HG03571 (cell line): ENCODE results near the gene MPIG6B.

Experiments
- ATAC-seq: cut with Tn5 transposase; IDR thresholded peaks from one replicate; pipeline ENCODE4 v1.9.1; 2021; ENCODE audit not compliant: unreplicated experiment

The MPIG6B gene

DNA sequence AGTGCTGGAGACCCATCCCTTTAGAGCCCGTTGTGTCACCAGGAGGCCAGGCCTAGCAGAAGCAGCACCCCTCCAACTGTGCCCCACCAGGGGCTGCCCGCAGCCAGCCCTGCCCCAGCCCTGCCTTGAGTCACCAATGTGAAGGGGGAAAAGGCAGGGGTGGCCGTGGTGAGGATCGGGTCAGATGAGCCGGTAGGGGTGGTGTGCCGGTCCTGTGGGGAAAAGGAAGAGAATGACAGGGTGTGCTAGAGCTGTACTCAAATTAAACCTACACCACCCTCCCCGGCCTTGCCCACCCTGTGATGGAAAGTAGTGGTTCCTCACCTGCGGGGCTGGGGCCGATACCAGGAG is 42.4 kb downstream of the MPIG6B start:
- no peak for ATAC-seq

GRCh38 chr6:31765910-31766794 is 43.0 kb downstream of the MPIG6B start:
- ATAC-seq, result no peak

DNA sequence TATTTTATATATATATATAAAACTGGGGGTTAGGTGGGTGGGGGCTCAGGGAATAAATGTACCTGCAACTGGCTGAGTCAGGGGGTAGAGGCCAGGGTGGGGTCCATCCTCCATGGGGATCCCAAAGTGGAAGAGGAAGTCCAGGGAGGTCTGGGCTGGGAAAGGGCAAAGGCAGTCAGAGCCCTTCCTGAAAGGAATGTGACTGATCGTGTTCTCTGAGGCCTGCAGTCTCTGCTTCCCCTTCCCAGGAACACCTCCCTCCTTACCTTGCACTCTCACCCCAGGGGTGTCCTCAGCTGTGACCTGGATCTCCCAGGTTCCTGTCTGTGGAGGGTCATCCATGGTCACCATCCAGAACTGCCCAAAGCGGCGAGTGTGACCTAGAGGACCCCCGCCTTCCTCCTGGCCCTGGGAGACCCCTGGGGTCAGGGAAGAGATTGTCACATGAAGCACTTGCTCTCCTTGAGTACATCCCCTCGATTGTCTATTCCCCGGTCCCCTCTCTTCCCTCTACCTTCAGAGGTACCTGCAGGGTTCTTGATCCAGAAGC is 44.0 kb downstream of the MPIG6B start:
- no peak for ATAC-seq

DNA sequence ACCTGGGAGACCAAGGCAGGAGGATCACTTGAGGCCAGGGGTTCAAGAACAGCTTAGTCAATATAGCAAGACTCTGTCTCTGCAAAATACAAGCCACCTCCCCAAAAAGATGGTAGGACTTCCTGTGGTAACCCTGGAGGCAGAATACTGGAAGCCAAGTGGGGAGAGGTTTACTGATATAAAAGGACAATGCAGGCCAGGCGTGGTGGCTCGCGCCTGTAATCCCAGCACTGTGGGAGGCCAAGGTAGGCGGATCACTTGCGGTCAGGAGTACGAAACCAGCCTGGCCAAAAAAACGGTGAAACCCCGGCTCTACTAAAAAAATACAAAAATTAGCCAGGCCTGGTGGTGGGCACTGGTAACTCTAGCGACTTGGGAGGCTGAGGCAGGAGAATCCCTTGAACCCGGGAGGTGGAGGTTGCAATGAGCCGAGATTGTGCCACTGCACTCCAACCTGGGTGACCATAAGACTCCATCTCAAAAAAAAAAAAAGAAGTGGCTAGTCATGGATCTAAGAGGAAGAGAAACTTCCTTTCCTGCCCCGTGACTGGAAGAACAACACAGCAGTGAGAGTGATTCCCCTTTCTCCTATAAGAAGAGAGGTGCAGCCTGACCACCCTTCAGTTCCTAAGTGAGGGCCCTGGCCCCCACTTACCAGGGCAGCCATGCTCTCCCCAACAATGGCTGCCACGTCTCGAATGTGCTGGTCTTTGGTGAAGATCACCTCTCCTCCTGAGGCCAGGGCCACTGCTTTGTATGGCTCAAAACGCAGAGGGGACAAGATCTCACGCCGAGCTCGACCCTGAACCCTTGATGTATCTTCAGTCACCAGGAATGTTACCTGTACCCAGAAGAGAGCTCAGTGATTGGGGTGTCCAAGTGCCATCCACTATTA is 45.4 kb downstream of the MPIG6B start:
- no peak for ATAC-seq

DNA sequence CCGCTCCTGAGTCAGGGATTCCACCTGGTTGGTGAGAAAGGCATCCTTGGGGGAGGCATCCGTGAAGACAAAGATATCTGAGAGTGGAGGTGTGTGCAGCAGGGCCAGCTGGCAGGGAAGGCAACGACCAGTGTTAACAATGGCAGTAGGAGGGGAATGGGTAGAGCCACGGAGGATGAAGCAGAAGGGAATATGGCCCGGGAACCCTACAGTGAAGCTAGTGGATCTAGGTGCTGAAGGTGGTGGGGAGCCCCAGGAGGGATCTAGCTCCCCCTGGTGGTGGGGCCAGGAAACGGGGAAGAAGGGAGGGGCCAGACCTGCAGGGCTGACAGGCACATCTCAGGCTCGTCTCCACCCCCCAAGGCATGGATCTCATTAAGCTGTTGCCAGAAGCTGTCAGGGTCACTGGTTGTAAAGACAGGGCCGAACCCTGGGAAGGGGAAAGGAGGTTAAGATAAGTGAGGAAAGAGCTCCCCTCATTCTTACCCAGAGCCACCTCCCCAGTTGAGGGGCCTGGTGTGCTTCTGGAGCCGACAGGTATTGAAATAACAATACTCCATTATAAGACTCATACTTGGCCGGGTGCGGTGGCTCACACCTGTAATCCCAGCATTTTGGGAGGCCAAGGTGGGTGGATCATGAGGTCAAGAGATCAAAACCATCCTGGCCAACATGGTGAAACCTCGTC is 46.7 kb downstream of the MPIG6B start:
- ATAC-seq, result no peak

- no peak for ATAC-seq
Observed at GRCh38 chr6:31770860-31771259, 47.7 kb downstream of the MPIG6B start.

DNA sequence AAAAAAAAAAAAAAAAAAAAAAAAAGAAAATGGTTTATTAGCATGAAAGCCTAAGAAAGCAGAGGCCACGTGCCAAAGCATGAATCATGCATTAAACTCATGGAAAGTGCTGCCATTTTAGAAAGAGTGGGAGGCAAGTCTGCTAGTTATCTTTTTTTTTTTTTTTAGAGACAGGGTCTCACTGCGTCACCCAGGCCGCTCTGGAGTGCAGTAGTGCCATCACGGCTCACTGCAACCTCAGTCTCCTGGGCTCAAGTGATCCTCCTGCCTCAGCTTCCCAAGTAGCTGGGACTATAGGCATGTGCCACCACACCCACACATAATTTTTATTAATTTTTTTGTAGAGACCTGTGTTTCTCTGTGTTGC is 48.8 kb downstream of the MPIG6B start:
- no peak for ATAC-seq

GRCh38 chr6:31775184-31775583 is 52.0 kb downstream of the MPIG6B start:
- ATAC-seq, result no peak

DNA sequence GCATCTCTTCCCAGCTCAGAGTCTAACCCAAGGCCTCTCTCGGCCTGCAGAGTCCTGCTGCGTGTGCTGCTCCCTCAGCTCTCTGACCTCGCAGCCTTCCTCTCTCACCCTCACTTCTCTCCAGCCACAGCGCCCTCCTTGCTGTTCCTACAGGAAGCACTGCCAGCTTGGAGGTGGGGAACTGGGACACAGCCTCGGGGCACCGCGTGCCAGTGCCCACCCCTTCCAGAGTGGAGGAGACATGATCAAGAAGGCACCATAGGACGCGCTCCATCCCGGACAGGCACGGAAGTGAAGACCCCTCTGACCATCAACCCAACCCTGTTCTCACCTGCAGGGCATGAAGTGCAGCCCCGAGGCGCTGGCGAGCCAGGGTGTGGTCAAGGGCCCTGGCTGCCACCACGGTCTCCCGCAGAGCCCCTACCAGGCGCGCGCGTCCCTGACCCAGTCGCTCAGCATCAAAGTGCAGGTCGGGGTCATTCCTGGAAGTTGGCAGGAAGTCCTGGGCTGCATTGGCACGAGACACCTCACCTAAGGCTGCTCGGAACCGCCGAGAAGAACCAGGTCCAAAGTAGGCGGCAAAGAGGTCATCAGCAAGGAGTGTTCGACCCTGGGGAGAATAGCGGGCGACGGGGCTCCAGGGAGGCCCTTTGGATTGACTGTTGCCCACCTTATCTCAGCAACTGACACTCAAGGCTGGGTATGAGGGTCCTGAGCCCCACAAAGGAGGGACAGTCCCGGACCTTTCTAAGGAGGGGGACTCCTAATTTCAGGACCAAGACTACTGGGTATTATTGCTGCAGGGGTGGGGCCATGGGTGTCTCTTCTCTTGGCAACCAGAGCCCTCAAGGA is 52.7 kb downstream of the MPIG6B start:
- no peak for ATAC-seq
